ENCODE measurements around the gene TXNL4A.

Gene TXNL4A

DNA sequence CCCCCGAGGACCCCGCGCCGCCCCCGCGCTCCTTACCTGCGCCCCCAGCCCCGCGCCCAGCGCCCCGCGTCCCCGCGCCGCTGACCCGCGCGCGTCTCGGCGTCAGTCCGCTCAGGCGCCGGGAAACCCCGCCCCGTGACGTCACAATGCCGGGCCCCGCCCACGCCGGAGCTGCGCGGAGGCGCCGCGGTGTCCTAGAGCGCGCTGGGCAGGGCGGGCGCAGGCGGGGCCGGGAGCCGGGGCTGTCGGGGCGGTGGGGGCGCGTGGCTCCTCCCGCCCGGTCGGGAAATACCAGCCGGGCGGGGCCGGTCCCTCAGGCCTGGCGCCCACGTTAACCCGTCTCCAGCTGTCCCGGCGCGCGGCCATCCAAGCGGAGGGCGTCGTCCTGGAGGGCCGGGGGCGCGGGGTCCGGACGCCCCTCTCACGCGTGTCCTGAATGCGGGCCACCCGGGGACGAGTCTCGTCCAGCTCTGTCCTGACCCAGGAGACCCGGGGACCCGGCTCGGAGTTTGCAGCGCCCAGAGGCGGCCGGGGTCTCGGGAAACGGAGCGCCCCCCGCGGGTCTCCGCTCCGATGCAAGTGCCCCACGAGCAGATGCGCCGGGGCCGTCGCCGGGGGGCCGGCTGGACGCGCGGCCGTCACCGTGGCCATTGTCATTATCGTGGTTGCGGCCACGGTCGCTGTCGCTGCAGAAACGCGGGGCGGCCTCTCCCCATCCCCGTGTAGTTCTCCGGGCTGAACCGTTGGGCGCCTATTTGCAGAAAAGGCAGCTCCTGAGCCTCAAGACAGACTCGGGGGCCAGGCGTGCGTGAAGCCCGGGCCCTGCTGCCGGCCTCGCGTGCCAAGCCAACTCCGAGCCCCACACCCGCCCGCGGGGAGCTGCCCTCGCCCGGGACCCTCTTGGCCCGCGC lies 36.6 kb downstream of the TXNL4A start, which contains the start of gene SLC66A2:
SLC66A2 (minus strand) TSS at position 109 of the 911 bp plus-strand sequence. CDS start 727 bp downstream, outside the sequence.
- peak; percentile 85 for DNase-seq (ENCODE audit: extremely low spot score, insufficient read length, low read depth)
- peak; percentile 86 for FAIRE-seq

GRCh38 chr18:79950515-79951341 lies 37.6 kb downstream of the TXNL4A start:
- FAIRE-seq (no peak), DNase-seq (ENCODE audit: extremely low spot score, insufficient read length, low read depth) (no peak)

GRCh38 chr18:79949697-79950487 lies 38.5 kb downstream of the TXNL4A start:
- FAIRE-seq (peak; percentile 91), DNase-seq (ENCODE audit: extremely low spot score, insufficient read length, low read depth) (no peak)

- DNase-seq (ENCODE audit: extremely low spot score, insufficient read length, low read depth) (no peak), FAIRE-seq (no peak)
Observed at GRCh38 chr18:79948719-79949411, 39.5 kb downstream of the TXNL4A start.

- DNase-seq (ENCODE audit: extremely low spot score, insufficient read length, low read depth) (no peak), FAIRE-seq (no peak)
Observed at GRCh38 chr18:79947881-79948610, 40.3 kb downstream of the TXNL4A start.

DNA sequence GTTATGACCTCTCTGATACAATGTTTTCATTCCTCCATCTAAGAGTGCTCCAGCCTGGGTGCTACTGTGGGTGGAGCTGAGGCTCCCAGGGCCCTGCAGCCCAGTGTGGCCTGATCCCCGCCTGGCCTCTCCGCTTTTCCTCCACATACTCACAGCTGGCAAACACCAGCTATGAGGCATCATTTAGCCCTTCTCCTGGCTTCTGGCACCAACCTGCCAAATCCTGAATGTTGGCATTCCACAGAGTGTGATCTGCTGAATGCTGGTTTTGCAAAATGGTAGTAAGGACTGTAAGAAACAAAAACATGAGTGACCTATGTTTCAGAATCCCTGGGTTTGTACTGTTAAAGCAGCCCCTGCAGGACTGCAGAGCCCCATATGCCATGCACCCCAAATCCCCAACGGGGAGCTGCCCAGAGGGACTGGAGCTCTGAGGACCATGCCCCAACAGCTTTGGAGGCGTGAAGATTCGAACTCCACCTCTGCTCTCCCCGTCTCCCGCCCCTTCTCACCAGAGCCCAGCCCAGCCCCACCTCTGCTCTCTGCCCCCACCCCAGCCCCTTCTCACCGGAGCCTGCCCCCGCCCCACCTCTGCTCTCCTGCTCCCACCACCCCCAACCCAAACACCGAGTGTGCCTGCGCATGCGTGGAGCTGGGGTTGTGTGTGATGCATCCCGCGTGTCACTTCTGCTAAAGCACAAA lies 41.2 kb downstream of the TXNL4A start:
- DNase-seq (ENCODE audit: extremely low spot score, insufficient read length, low read depth) (no peak), FAIRE-seq (no peak)

DNA sequence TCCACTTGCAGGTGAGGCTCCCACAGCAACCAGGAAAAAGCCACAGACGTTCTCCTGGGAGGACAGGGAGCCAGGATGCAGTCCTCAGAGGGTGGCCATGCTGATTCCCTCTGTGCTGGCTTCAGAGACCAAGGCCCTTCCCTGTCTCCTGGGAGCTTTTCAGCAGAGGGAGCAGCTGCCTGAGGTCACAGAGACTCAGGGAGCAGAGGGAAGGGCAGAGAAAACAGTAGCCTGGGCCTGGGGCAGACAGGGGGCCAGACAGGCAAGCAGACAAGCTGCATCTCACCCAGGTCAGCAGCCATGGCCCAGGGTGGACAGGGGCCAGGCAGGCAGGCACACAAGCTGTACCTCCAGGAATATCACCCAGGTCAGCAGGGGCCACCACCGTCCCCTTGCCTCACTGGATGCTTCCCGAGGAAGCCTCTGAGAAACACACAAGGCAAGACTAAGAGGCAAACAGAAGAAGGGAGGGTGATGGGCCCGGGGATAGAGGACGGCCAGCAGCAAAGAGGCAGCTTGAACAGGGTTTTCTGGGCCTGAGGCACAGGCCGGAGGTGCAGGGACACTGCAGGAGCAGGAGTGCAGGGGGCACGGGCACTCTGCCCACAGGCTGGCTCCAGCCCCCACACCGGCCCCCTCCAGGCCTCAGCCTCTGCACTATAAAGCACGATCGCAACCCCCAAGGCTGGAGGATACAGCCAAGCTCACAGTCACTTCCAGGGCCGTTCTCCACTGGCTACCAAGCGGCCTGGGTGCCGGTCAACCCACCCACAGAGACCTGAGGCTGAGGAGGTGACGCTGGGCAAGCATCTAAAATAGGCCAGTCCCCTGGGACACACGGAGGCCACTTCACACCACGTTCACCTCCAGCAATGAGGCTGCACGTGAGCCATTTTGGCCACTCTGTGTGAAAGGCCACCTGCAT lies 43.0 kb downstream of the TXNL4A start:
- no peak for DNase-seq (ENCODE audit: extremely low spot score, insufficient read length, low read depth)
- FAIRE-seq: peak; percentile 55

DNA sequence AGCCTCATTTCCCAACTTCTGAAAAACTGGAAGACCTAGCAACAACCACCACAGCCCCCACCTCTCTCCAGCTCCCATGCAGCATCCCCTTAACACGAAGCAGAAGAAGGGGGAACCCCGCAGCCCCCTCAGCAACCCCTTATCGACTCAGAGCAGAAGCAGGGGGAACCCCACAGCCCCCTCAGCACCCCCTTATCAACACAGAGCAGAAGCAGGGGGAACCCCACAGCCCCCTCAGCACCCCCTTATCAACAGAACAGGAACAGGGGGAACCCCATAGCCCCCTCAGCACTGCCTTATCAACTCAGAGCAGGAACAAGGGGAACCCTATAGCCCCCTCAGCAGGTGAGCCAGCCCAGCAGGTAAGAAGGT lies 43.6 kb downstream of the TXNL4A start:
- FAIRE-seq (no peak), DNase-seq (ENCODE audit: extremely low spot score, insufficient read length, low read depth) (no peak)

DNA sequence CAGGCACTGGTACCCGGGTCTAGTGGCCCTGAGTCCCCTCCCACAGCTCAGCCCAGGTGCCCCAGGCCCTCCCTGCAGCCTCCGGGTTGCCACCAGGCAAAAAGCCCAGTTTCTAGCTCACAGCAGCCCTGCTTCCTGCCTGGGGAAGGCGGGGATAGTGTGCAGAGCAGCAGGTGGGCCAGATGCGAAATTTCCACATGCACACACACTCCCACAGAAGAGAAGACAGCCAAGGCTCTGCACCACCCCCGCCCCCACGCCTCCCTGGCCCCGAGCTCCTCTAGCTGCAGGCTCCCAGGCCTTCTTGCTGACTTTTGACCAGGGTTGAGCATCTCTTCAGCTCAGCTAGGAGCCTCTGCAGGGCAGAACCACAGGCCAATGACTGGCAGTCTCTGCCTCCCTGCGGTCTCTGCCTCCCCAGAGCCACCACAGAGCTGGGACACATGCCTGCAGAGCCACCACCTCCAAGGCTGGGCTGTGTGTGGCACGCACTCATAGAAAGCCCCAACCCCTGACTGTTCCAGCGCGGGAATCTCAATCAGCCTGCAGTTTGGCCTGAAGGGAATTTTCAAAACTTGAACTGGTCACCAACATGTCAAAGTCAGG lies 44.1 kb downstream of the TXNL4A start:
- DNase-seq (ENCODE audit: extremely low spot score, insufficient read length, low read depth): no peak
- FAIRE-seq: no peak

DNA sequence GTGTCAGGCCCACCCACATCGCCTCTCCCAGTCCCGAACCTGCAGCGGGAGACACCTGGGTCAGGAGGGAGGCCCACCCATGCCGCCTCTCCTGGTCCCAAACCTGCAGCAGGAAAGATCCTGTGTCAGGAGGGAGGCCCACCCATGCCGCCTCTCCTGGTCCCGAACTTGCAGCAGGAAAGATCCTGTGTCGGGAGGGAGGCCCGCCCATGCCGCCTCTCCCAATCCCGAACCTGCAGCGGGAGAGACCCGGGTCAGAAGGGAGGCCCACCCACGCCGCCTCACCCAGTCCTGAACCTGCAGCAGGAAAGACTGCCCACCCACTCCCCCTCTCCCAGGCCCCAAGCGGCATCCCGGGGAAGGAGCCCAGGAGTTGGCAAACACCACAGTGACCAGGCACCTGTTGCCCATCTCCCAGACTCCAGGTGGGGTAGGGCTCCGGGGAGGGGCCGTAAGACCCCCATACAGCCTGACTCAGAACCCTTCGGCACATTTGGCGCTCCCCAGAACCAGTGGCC lies 44.7 kb downstream of the TXNL4A start:
- FAIRE-seq (no peak), DNase-seq (ENCODE audit: extremely low spot score, insufficient read length, low read depth) (no peak)

DNA sequence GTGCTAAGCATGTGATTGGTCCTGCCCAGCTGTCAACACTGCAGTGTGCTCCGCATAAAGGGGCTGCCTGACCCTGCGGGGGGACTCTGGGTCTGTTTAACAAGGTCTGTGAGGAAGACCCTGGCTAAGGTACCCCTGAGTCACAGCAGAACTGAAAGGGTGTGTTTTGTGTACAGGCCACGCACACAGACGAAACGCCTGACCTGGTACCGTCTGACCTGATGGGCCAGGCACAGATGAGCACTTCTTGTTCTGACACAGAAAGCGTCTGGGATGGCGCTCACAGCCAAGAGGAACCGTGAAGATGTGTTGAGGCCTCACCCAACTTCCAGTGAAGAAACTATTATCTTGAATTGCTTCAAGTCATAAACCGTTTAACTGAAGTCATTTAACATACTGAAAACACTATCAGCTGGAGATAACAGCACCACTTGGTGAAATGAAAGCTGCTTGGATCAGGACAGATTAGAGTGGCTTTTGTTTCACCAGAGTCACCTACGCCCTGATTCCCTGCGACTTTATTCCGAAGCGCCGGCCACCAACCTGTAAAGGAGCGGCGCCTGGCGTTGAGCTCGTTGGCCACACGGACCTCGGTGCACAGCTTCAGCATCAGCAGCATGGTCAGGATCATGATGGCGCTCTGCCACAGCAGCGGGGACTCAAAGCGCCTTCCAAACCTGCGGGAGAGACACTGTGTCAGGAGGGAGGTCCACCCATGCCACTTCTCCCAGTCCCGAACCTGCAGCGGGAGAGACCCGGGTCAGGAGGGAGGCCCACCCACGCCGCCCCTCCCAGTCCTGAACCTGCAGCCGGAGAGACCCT lies 45.4 kb downstream of the TXNL4A start:
- FAIRE-seq (no peak), DNase-seq (ENCODE audit: extremely low spot score, insufficient read length, low read depth) (no peak)

- FAIRE-seq: no peak
Observed at GRCh38 chr18:79942211-79942610, 46.2 kb downstream of the TXNL4A start.

DNA sequence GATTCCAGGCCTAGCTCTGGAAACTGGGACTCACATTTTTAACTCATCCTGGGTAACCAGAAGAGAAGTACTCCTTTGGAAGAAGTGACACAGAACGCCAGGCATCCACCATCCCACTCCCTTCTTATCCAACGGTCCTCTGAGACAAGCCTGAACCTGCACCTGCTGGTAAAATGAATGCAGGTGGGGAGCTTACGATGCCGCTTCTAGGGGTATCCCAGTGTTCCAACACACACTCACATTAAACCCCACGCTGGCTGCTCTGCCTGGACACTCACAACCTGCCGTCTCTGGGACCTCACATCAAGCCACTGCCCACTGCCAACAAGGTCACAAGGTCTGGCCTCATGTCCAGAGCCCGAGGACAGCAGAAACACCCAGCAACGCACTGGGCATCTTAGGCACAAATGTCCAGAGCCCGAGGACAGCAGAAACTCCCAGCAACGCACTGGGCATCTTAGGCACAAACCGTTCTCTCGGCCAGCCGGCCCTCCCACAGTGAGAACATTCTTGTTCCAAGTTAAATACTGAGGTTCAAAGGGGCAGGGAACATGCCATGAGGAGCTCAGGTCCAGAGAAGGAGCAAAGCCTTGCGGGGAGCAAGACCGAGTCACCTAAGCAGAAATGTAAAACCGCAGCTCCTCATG lies 46.8 kb downstream of the TXNL4A start:
- FAIRE-seq (no peak), DNase-seq (ENCODE audit: extremely low spot score, insufficient read length, low read depth) (no peak)

More at GRCh38 chr18:79942211-79942610, 46.2 kb downstream of the TXNL4A start:
- no peak for DNase-seq (ENCODE audit: extremely low spot score, insufficient read length, low read depth)

- no peak for FAIRE-seq
Observed at GRCh38 chr18:79940814-79941472, 47.4 kb downstream of the TXNL4A start.

More at GRCh38 chr18:79940814-79941472, 47.4 kb downstream of the TXNL4A start:
- no peak for DNase-seq (ENCODE audit: extremely low spot score, insufficient read length, low read depth)

All from GM18507 (cell line).